Sciatic nerve (tissue), 2 donors: Measurements from ENCODE around the gene ATP9B. TPM values are rescaled to one million over a fixed set of nuclear protein-coding genes. Genes with fewer than 3 reads are reported as not detected.

Source experiments
- ATAC-seq: fragments of 200-7000 bp; cut with Tn5 transposase; one replicate; pipeline ENCODE4 v1.9.1; 2020; ENCODE audit warnings: mild to moderate bottlenecking, moderate library complexity
- DNase-seq: peaks from one replicate; pipeline ENCODE4 v3.0.0-alpha.2; 2020; ENCODE audit warnings: low spot score
- intact Hi-C: fragments of 100-400 bp; cut with DNase I; formaldehyde crosslinking; loops from one replicate; pipeline ENCODE4 v1.14.2; 2022
- total RNA-seq: library from RNA; stranded (reverse); fragmentation: NEBNext Ultra II Directional; extraction: Animal tissue kit (Norgen Biotek cat#: 25700); gene quantifications from one replicate; pipeline ENCODE4 v1.2.1, GENCODE V29; 2021
- donor health status: DM: no; HTN: no; CAD: no.
- donor health status: DM: no; HTN: no; CAD: no.

The ATP9B gene
- total RNA-seq, 1 donor from 2014 or later = 67.4 TPM

- intact Hi-C loops = no loop called here
- ATAC-seq = no peak
- DNase-seq = no peak
Measured at GRCh38 chr18:79187532-79188277, 118.5 kb downstream of the ATP9B start.

- intact Hi-C loops = no loop called here
- DNase-seq (no peak), ATAC-seq (no peak)
Measured at GRCh38 chr18:79191418-79191817, 122.2 kb downstream of the ATP9B start.

- DNase-seq (no peak), ATAC-seq (no peak)
- intact Hi-C loops = no loop called here
Measured at GRCh38 chr18:79191956-79192355, 122.8 kb downstream of the ATP9B start.

DNA sequence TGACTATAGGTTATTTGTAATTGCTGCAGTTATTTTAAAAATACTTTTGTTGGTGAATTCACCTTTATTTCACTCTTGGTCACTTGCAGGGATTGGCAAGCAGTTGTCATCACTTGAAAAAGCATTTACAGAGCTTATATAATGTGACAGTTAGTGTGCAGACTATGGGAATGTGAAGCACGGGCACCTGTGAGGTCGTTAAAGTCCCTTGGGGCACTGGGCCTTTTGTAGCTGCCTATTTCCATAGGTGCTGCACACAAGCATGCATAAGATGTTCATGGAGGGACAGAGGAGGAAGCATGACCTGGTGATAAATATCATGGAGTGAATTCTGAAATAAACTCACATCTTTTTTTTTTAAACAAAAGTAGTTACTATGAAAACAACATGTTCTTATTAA lies 124.6 kb downstream of the ATP9B start:
- no peak for DNase-seq
- intact Hi-C loops = no loop called here
- ATAC-seq = no peak

DNA sequence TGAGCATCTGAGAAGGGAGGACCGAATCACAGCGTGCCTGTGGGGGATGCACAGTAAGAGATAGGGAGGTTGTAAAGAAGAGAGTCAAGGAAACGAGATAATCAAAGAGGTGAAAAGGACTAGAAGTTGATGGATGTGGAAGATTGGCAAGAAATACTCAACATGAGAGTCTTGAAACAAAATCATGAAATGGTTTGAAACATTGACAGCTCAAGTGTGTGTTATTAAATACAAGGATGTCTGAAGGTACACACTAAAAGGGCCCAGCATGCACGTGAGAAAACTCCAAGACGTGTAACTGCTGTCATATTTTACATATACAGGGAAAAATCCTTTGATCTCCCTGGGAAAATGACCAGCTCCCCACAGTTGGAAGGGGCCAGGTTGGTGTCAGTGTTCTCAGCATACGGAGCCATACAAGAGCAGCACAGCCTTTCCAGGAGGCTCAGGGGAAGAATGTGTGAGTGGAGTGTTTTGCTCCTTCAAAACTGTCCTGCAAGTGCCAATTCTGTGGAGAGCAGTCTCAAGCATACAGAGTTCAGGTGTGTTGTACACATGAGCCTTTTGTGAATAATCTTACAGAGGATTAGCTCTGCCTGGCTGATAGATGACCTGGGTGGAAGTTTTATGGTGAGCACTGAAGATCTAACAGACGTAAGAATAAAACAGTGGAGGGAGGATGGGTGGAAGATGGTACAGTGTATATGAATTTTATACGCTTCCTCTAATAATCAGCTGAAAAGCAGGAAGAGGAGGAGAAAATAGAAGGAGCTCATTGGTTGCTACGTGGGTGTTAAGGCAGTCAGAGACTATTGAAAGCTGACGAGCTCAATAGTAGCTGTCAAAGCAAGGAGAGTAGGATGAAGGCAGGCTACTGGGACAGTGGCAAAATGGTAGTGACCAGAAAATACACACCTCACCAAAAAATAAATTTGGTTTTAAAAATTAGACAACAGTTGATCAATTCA lies 126.8 kb downstream of the ATP9B start:
- no peak for ATAC-seq
- intact Hi-C loops = no loop called here
- no peak for DNase-seq

DNA sequence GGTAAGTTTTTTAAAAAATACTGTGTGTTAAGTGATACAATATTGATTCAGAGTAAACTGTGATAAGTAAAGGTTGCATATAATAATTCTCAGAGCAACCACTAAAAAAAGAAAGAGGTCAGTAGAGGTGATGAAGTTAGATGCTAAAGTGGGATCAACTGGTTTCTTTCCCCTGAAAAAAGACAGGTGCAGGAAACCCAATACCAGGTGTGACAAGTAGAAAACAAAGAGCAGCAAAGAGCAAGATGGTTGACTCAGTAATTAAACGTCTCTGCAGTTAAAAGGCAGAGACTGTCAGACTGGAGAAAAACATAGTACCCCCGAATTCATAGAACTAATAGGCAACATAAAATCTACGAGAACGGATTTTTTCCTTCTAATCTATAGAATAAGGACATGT lies 128.3 kb downstream of the ATP9B start:
- intact Hi-C loops = no loop called here
- no peak for ATAC-seq

GRCh38 chr18:79199691-79200374 lies 130.6 kb downstream of the ATP9B start:
- intact Hi-C loops = no loop called here
- DNase-seq (no peak), ATAC-seq (no peak)

More for the DNA sequence above, 128.3 kb downstream of the ATP9B start:
- DNase-seq = no peak

DNA sequence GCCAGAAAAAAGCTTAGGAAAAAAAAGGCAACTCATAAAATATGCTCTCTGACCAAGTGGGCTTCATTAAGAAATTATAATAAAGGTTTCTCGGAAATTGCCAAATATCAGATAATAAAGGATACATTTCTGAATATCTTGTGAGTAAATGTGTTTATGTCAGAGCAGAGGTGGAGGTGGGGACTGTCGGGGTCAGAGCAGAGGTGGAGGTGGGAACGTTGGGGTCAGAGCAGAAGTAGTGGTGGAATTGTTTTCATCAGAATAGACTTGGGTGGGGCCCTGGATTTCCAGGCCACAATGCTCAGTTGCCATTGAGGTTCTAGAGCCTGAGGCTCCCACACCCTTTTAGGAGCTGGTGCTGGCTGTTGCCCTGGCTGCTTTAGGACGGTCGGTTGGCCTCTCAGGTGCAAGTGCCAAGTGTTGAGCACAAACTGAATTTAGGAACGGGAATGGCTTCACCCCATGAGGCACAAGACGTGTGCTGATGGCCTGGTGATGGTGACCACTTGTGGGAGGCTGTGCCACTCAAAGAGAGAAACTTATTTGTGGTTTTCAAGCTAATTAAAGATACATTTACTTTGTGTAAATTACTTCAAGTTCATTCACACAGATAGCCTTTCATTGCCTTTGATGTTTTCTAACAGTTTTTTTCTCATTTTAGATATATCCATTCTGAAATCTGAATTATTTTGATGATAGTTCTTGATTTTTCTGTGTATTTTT lies 131.5 kb downstream of the ATP9B start:
- DNase-seq = peak; percentile 69
- peak; percentile 91 for ATAC-seq

GRCh38 chr18:79203017-79203605 lies 133.9 kb downstream of the ATP9B start:
- ATAC-seq (no peak), DNase-seq (no peak)
- intact Hi-C loops = no loop called here

More for the DNA sequence above, 131.5 kb downstream of the ATP9B start:
- intact Hi-C loops = no loop called here

- DNase-seq = no peak
- ATAC-seq = no peak
- intact Hi-C loops = no loop called here
Measured at GRCh38 chr18:79204889-79205807, 136.0 kb downstream of the ATP9B start.

DNA sequence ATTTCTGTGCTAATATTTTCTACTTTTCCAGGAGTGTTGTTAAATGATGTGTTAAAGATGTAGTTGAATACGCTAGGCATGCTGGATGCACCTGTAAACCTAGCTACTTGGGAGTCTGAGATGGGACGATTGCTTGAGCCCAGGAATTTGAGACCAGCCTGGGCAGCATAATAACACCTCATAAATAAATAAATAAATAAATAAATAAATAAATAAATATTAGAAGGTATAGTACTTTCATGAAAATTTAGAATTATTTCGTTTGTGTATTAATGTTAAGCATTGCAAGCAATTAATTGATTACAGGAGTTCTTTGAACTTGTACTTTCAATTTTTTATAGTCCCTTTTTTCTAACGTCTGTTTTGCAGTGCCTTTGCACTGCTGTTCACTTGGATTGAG lies 137.2 kb downstream of the ATP9B start:
- intact Hi-C loops = no loop called here
- DNase-seq = no peak
- ATAC-seq = no peak

DNA sequence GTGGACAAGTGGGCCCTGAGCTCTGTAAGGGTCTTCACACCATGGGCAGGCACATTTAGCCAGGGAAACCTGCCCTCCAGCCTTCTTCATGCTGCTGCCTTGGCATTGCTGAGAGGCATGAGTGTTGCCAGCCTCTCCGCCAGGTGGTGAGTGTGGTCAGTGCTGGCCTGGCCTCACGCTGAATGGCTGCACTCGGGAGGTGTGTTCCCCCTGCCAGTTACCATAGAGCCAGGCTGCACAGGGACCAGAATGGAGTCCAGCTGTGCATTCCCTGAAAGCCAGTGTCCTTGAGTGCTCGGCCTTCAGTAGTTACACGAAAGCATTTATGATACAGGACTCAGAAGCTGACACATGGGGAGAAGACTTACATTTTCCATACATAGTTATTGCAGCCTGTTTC lies 139.7 kb downstream of the ATP9B start:
- intact Hi-C loops = no loop called here
- ATAC-seq = no peak
- no peak for DNase-seq

DNA sequence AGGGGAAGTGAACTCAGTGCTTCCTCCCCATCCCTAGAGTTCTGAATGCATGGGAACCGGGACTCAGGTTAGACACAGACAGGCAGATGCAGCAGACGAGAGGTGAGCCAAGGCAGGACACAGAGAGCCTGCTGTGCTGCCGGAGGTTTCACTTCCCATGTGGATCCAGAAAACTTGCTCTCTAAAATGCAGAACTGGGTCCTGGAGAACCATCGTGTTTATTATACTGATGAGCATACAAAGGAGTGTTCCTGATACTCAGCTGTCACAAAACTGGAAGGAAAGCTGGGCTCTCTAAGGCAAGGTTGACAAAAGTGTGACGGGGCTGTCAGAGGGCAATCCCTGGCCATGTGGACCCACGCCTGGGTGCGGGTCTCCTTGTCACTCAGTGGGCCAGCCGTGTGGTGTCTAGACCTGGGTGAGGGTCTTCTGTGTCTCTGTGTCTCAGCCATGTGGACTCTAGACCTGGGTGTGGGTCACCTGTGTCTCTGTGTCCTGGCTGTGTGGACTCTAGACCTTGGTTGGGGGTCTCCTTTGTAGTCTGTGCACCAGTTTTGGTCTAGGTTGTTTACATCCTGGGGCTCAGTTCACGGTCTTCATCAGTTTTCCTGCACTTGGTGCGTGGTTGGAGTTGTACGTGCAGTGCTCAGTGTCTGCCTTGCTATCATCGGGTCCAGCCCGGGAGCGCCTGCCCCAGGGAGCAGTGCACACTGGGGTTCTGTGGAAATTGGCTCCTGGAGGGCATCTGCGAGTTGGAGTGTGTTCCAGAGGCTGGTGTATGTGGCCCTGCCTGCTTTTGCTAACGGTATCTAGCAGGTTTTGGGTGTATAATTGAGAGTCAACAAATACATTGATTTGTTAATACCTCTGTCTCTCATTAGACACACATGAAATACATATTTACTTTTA lies 141.1 kb downstream of the ATP9B start:
- intact Hi-C loops = no loop called here
- ATAC-seq (no peak), DNase-seq (no peak)

- ATAC-seq (no peak), DNase-seq (no peak)
- intact Hi-C loops = no loop called here
Measured at GRCh38 chr18:79211844-79212243, 142.7 kb downstream of the ATP9B start.

DNA sequence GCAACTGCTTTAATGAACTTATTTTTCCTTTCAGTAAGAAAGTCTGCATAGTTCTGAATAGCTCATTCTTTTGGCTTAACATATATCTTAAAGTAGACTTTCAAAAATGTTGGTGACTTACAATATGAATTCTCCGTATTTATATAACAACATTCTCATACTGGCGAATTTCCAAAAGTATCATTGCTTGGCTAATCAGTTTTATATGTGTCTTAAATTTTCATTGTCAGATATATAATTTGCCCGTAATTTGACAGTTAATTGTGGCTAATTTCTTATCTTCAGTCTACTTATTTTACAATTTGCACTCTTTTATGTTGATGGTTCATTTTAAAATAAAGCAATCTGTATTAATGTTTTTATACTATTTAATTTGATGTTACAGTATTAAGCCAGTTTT lies 144.9 kb downstream of the ATP9B start:
- intact Hi-C loops = no loop called here
- DNase-seq = no peak
- no peak for ATAC-seq

DNA sequence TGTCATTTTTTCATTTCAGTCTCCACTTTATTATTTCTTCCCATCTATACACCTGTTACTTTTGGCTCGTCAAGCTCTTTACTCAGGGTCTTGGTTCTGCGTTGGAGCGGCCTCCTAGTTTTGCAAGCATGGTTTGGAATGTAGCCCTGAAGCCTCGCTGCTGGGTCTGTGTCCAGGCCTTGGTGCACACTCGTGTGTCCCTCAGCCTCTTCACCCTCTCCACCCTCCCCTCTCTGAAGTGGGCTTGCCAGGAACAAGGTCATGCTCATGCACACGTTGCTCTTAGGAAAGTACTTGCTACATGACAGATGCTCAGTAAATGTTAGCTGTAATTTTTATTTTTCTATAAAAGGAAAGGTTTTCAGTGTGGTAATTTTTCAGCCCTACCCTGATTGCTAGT lies 147.0 kb downstream of the ATP9B start:
- DNase-seq (no peak), ATAC-seq (no peak)
- intact Hi-C loops = no loop called here
